ENCODE results near the gene AHCY.
"Not testable (repeated sequence)": the region's sequence is repeated elsewhere in the genome, so short reads cannot be mapped to it uniquely, and the experiment has no call there.

The AHCY gene

DNA sequence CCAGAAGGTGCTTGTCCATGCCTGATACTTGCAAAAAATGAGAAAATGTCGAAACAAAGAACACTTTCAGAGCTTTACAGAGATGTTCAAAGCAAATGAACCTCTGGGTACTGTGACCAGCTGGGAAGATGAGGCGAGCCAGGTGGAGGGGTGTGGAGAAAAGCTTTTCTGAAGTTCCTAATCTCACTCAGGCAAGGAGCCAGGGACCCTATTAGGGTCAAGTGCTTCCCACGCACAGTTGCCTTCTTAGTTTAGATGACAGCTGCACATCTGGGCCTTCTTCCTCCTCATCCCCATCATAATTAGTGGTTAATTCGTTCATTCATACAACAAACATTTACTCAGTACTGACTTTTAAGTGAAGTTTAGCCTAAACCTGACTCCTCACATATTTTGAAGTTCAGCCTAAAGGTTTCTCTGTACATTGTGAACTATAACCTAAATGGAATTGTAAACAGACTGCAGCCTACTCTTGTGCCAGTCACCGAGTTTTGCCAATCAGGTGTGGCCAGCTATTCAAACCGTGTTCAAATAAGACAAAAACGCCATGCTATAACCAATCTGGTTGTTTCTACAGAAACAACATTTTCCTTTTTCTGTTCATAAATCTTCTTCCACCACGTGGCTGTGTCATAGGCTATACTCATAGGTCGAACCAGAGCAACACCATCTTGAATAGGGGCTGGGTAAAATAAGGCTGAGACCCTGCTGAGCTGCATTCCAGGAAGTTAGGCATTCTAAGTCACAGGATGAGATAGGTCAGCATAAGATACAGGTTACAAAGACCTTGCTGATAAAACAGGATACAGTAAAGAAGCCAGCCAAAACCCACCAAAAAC lies 19.3 kb upstream of the AHCY start:
- no peak for DNase-seq (ENCODE audit: low read depth)

DNA sequence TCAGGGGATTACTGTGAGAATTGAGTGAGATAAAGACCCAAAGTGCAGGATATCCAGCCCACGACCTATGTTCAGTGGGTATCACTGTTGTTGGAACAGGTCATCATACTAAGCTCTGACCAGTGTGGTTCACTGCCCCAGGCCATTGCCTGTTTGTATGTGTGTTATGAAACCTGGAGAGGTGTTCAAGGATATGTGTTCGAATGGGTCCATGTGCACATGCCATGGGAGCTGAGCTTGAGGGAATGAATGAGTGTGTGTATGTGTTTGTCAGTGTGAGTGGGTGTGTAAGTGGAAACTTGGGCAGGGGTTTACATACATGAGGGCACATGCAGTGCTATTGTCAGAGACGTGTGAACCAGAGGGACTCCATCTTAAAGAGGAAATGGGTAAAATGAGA lies 17.7 kb upstream of the AHCY start:
- no peak for DNase-seq (ENCODE audit: low read depth)

DNA sequence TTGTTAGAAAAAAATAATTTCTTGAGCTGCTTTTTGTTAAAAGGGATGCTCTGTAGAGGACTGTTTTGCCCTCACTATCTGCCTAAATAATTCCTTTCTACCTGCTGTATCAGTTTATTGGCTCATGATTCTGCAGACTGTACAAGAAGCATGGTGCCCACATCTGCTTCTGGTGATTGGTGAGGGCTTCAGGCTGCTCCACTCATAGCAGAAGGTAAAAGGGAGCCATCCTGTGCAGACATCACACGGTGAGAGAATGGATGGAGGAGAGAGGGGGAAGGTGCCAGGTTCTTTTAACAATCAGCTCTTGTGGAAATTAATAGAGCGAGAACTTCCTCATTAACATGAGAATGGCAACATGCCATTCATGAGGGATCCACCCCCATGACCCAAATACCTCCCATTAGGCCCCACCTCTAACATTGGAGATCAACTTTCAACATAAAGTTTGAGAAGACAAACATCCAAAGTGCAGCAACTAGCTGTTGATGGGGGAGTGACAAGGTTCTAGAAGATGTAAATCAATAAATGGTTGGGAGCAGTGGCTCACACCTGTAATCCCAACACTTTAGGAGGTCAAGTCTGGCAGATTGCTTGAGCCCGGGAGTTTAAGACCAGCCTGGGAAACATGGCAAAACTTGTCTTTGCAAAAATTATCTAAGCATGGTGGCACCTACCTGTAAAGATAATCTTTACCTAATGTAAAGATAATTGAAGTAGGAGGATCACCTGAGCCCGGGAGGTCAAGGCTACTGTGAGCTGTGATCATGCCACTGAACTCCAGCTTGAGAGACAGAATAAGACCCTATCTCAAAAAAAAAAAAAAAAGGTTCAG lies 15.7 kb upstream of the AHCY start:
- no peak for DNase-seq (ENCODE audit: low read depth)

DNA sequence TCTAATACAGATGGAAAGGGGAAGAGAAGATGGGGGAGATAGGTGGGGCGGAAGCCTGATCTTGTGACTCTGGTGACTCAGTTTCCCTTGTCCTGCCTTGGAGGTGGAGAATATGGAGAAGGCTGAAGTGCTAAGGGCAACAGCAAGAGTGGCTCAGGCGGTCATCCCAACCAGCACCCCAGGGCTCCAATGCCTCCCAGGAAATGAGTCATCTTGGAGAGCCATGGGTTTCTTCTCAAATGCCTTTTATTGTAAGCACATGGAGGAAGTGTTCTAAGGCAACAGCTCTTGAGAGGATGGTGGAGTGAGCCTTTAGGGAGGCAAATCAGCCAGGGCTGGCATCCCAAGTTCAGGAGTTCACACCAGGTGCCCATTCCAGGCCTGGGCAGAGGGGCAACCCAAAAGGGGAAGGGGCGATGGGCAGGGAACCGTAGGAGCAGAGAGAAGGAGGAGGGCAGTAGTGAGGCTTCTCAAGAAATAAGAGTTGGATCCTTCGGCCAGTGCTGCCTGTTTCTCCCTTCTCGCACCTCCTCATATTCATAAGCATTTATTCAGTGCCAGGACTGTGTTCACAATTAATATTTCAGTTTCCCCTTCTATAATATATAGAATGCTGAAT lies 13.2 kb upstream of the AHCY start:
- peak; percentile 23 for DNase-seq (ENCODE audit: low read depth)

DNA sequence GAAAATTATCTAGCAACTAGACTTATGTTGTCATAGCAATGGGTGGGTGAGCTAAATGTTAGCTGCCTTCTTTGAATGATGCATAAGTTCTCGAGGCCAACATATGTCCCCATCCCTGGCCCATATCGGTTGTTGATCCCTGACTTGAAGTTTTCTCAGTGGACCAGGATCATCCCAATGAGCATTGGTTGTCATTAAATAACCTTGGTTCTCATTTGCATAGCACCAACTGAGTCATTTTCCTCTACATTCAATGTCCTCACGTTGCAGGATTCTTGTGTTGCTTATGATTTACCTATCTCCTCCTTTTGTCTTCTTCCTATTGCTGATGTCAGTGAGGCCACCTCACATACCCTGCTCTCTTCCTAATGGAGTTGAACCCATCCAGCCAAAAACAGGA lies 12.1 kb upstream of the AHCY start:
- no peak for DNase-seq (ENCODE audit: low read depth)

DNA sequence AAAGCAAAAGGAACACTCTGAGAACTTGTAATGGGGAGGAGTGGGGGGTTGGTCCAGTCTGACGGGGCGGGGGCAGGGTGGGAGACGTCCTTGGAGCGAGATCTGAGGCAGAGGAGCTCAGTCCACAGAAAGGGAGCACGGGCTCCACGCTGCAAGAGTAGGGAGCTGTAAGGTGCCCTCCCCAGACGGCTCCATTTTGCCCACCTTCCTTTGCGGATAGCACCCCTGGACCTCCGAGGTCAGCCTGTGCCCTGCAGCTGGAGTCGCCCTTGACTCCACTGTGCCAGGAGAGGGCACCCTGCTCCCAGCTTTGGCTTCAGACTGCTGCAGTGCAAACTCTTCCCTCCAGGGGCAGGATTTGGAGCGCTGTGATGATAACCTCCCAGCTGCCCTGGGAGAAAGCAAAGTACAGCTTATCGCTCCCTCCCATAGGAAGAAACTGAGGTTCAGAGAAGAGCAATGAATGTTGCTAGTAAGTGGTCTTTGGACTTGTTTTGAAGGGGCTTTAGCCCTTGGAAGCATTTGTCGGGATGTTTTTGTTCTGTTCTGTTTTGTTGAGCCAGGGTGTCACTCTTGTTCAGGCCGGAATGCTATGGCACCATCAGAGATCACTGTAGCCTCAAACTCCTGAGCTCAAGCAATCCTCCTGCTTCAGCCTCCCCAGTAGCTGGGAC lies 9.5 kb upstream of the AHCY start:
- peak; percentile 71 for DNase-seq (ENCODE audit: low read depth)

DNA sequence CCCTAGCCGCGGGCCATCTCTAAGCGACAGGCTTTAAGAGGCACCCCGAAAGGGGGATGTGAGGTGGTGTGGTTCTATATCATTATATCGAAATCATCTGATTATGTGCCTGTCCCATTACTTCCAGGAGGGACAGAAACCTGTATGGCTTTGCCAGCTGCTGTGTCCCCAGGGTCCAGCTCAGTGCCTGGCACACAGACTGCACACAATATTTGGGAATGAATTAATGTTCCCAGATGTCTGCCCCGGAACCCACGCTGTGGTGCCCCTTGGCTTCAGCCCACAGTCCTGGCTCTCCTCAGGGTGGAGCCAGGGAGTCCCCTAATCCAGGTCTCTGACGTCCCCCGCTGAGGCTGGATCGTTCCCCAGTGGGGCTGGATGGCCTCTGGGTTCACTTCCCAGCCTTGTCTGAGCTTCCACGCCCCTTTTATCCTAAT lies 8.9 kb upstream of the AHCY start:
- no peak for DNase-seq (ENCODE audit: low read depth)

DNA sequence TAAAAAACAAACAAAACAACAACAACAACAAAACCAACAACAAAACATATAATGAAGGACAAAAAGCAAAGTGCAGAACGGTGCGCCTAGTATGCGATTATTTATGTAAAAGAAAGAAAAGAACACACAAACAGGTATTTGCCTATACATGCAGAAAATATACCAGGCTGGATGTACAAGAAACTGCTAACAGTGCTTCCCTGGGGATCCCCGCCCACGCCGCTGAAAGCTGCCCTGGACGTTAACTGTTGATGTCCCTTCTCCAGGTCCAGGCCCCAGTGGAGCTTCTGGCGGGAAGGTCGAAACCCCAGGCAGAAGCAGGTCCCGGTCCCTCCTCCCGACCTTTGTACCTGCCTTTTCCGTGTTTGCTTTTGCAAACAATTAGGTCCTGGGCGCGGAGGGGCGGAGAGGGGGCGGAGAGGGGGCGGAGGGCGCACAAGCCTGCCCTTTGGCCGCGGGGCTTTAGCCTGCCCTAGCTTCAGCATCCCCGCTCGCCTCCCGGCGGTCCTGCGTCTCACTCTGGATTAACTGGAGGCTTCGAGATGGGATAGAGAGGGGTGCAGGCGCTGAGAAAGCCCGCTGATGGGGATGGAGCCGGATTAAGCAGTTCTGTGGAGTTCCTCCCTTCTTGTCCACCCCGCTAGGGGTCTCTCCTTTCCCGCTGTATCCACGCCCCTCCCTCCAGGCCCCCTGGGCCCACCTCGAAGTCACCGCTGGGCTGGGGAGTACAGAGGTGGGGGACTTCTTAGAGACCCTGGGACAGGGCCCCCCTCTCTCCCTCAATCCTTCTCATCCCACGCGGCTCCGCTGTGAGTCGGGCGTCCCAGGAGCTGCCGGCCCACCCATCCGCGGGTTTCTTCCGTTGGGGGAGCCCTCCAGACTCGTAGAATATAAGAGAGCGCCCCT lies 8.2 kb upstream of the AHCY start:
- no peak for DNase-seq (ENCODE audit: low read depth)

DNA sequence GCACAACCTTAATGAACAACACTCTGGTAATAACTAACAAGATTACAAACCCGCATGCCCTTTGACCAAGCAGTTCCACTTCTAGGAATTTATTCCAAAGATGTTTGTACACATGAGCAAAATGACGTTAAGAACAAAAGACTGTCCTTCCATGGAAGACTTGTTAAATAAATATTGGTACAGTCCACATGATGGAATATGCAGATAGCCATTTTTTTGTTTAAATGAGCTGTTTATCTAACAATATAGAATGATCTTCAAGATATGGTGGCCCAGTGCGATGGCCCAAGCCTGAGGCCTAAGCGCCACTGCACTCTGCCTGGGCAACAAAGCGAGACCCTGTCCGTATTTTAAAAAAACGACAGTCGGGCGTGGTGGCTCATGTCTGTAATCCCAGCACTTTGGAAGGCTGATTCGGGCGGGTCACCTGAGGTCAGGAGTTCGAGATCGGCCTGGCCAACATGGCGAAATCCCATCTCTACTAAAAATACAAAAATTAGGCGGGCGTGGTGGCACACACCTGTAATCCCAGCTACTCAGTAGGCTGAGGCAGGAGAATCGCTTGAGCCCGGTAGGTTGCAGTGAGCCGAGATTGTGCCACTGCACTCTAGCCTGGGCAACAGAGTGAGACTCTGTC lies 7.4 kb upstream of the AHCY start:
- DNase-seq (ENCODE audit: low read depth), result no peak

DNA sequence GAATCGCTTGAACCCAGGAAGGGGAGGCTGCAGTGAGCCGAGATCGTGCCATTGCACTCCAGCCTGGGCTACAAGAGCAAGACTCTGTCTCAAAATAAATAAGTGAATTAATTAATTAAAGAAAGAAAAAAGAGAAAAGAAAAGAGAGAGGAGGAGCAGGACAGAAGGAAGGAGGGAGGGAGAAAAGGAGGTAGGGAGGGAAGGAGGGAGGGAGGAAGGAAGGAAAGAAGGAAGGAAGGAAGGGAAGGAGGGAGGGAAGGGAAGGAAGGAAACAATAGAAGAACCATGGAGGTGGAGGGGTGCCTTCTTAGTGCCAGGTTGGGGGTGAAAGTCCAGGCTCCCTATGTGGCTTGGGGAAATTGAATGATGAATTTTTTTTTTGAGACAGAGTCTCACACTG lies 6.5 kb upstream of the AHCY start:
- no peak for DNase-seq (ENCODE audit: low read depth)

DNA sequence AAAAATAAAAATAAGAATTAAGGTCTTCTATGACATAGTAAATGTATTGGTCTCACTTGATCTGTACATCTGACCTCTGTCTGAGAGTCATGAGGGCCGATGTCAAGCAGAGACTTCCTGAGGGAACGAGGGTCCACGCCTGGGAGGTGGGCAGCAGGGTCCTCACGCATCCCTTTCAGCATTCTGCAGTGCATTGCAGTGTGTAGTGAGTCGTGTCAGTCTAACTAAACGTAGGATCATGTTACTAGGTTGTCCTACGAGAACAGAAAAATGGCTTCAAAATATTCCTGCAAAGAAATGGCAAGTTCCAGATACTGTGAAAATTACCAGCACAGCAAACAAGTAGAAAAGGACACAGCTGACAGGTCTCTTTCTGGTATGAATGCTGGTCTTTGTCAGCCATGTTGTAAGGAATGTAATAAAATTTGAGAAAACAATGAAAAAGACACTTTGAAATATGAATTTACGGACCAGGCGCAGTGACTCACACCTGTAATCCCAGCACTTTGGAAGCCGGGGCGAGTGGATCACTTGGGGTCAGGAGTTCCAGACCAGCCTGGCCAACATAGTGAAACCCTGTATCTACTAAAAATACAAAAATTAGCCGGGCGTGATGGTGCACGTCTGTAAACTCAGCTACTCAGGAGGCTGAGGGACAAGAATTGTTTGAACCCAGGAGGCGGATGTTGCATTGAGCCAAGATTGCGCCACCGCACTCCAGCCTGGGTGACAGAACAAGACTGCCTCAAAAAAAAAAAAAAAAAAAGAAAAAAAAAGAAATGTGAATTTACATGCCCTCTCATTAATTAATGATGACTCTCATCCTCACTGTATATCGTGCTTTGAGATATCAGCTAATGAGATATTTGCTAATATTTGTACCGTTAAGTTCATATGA lies 2.4 kb upstream of the AHCY start:
- DNase-seq (ENCODE audit: low read depth), result no peak

DNA sequence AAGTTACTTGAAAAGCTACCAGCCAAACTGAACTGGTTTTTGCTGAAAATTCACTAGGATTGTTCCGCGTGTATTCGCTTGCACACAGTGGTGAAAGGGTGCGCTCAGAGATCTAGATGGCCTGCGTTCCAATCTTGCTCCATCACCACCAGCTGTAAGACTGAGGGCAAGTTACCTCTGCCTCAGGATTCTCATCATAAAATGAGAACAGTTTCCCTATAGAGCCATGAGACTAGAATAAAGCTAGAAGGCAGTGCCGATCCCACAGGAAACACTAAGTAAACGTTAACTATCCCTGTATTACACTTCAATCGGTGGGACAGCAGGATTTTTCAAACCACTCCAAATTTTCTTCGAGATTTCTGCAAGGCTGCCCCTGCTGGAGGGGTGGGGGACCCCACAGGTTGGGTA lies 838 bp downstream of the AHCY start:
- DNase-seq (ENCODE audit: low read depth), result peak; percentile 14

DNA sequence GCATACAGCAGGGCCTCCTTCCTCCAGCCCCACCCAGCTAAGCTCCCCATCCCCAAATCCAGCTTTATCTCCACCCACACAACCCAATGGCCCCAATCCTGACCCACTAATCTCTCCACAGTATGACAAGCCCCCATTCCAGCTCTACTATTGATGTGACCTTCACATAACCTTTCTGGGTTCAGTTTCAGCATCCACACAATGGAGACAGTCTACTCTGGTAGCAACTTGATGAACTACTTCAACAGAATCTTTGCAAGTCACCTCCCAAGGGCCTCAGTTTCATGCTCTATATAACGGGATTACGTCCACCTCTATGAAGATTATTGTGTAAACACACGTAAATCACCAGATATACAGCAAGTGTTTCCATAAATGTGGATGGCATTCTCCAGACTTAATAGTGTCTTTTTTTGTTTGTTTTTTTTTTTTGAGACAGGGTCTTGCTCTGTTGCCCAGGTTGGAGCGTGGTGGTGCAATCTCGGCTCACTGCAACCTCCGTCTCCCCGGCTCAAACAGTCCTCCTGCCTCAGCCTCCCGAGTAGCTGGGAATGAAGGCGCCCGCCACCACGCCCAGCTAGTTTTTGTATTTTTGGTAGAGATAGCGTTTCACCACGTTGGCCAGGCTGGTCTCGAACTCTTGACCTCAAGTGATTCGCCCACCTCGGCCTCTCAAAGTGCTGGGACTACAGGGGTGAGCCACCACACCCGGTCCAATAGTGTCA lies 1.4 kb downstream of the AHCY start:
- DNase-seq (ENCODE audit: low read depth), result no peak

DNA sequence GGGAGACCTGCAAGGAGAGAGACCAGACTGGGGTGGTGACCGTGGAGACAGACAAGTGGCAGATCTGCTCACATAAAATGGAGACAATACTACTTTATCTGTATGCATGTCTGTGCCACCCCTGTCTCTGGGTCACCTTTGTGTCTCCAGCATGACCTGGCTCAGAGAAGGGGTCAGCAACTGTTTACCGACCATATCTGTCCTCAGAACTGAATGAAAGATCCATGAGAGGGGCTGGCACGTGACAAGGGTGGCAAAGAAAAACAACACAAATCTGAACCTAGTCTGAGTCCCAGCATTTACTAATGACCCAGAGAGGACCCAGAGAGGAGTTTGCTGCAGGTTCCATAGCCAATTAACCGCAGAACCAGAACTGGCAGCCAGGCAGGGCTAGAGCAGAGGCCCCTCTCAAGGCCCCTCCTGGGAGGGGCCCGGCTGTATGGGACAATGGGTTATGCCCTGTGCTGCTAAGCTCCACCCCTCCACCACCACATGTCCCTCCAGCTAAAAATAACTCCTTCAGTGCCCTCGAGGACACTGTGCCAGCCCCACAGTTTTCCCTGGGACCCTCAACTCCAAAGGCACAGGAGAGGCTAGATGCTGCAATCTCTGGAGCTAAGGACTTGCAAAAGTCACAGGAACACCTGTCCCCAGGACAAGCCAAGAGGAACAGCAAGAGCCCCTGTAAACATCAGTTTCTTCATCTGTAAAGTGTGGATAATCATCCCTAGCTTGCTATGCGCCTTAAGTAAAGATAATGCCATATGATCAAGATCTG lies 2.2 kb downstream of the AHCY start:
- no peak for DNase-seq (ENCODE audit: low read depth)

DNA sequence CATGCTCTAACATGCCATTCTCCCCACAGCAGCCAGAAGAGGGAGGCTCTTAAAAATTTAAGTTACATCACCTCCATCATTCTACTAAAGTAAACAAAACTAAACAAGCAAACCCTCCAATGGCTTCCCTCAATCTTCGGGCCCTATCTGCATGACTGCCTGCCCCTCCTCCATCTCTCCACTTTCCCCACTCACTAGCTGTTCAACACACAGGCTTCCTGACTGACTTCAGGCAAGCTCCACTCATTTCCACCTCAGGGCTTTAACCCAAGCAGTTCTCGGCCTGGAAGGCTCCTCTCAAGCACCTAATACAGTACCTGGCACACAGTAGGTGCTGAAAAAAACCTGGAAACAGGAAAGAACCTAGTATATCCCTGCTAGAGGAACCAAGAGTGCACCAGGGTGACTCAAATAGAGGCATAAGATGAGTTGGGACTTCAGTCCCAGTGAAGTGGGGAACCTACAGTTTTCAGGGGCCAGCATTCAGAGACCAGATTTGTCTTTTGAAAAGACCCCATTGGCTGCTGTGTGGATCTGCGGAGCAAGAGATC lies 2.8 kb downstream of the AHCY start:
- DNase-seq (ENCODE audit: low read depth), result no peak

DNA sequence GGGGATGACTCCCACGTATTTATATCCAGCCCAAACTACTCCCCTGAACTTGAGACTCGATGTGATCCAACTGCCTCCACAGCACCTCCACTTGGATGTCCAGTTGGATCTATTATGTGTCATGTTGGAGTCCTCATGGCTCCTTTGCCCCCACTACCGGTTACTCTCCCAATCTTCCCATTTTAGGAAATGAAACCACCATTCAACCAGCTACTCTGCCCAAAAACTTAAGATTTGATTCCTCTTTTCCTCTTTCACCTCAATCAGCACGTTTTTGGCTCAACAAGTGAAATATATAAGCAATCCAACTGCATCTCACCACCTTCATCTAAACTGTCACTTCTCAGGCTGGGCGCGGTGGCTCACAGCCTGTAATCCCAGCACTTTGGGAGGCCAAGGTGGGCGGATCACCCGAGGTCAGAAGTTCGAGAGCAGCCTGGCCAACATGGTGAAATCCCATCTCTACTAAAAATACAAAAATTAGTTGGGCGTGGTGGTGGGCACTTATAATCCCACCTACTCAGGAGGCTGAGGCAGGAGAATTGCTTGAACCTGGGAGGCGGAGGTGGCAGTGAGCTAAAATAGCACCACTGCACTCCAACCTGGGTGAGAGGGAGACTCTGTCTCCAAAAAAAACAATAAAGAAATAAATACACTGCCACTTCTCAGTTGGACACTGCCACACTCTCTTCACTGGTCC lies 3.4 kb downstream of the AHCY start:
- no peak for DNase-seq (ENCODE audit: low read depth)

DNA sequence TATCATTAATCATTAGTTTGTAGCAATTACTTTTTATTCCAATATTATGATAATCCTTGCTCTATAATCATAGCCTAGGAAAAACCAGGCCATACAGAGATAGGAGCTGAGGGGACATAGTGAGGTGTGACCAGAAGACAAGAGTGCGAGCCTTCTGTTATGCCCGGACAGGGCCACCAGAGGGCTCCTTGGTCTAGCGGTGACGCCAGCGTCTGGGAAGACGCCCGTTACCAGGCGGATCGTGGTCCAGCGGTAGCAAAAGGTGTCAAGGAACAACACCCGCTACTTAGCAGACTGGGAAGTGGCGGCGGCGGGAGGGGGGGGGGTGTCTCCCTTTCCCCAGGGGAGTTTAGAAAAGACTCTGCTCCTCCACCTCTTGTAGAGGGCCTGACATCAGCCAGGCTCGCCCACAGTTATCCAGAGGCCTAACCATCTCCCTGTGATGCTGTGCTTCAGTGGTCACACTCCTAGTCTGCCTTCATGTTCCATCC lies 4.8 kb downstream of the AHCY start:
- not testable (repeated sequence) for DNase-seq (ENCODE audit: low read depth)
